Nephron (organoid): ENCODE data around the gene PDE4D.
A peak's percentile ranks its signal among the peaks of the same experiment; 100 is the strongest.

Experiments
- H3K27ac Mint-ChIP-seq, 3 experiments: 2 replicates each; pipeline ENCODE4 v1.8.0; 2020; ENCODE audit warnings: mixed read lengths in 3 of 3, mild to moderate bottlenecking in 2 of 3, moderate library complexity in 1 of 3
- H3K27me3 Mint-ChIP-seq: 2 replicates; pipeline ENCODE4 v1.8.0; 2021; ENCODE audit warnings: low read depth, mild to moderate bottlenecking, moderate library complexity, mixed read lengths
- H3K36me3 Mint-ChIP-seq: 2 replicates; pipeline ENCODE4 v1.8.0; 2020; ENCODE audit warnings: low read depth, mixed read lengths
- H3K4me1 Mint-ChIP-seq: 2 replicates; pipeline ENCODE4 v1.8.0; 2020; ENCODE audit warnings: mixed read lengths
- H3K4me3 Mint-ChIP-seq, 3 experiments: 2 replicates each; pipeline ENCODE4 v1.8.0; 2020; ENCODE audit warnings: mild to moderate bottlenecking in 3 of 3, mixed read lengths in 3 of 3, moderate library complexity in 2 of 3
- H3K9me3 Mint-ChIP-seq: 2 replicates; pipeline ENCODE4 v1.8.0; 2020; ENCODE audit warnings: mixed read lengths
- TF ChIP-seq, protein P1 (sequence below), 3 experiments: fragments of 200-600 bp; sonication (generic); IDR thresholded peaks; one replicate each; pipeline ENCODE4 v1.5.0; 2021; ENCODE audit warnings: antibody characterized with exemption in 3 of 3; ENCODE audit not compliant: unreplicated experiment in 3 of 3

PDE4D gene

DNA sequence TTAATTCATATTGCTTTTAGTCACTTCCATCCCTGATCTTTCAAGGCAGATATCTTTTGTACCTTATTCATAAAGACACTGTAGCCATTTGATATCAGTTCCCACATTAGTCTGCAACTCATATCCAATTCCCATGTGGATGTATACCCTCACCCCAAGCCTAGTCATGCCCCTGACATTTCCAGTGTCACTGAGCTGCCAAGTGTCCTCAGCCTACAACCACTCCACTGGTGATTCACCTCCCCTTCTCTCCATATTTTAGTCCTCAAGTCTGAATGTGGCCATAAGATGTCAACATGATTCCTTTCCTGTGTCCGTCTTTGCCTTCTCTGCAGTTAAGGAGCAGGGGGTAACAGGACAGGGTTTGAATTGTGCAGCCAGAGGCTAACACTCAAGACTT is 963.8 kb downstream of the PDE4D start:
- H3K9me3 Mint-ChIP-seq, result peaks cover 2% of the 10 kb centered on the region
- peaks cover 9% of the 10 kb centered on the region for H3K4me1 Mint-ChIP-seq
- H3K4me3 Mint-ChIP-seq, result no peak overlapping the region
- H3K27me3 Mint-ChIP-seq, result no peaks in the 10 kb centered on the region
- no peak overlapping the region for H3K27ac Mint-ChIP-seq
- no peaks in the 10 kb centered on the region for H3K36me3 Mint-ChIP-seq
- TF ChIP-seq, protein P1, sequence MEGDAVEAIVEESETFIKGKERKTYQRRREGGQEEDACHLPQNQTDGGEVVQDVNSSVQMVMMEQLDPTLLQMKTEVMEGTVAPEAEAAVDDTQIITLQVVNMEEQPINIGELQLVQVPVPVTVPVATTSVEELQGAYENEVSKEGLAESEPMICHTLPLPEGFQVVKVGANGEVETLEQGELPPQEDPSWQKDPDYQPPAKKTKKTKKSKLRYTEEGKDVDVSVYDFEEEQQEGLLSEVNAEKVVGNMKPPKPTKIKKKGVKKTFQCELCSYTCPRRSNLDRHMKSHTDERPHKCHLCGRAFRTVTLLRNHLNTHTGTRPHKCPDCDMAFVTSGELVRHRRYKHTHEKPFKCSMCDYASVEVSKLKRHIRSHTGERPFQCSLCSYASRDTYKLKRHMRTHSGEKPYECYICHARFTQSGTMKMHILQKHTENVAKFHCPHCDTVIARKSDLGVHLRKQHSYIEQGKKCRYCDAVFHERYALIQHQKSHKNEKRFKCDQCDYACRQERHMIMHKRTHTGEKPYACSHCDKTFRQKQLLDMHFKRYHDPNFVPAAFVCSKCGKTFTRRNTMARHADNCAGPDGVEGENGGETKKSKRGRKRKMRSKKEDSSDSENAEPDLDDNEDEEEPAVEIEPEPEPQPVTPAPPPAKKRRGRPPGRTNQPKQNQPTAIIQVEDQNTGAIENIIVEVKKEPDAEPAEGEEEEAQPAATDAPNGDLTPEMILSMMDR (IDR thresholded peaks at IDR 0.05; ENCODE audit: unreplicated experiment in 3 of 3), result no peak

GRCh38 chr5:58927938-58928337 is 965.6 kb downstream of the PDE4D start:
- peaks cover 2% of the 10 kb centered on the region for H3K9me3 Mint-ChIP-seq
- TF ChIP-seq, protein P1 (IDR thresholded peaks at IDR 0.05; ENCODE audit: unreplicated experiment in 3 of 3), result no peak
- no peak overlapping the region for H3K4me3 Mint-ChIP-seq
- H3K27ac Mint-ChIP-seq, result no peak overlapping the region
- no peaks in the 10 kb centered on the region for H3K36me3 Mint-ChIP-seq
- H3K4me1 Mint-ChIP-seq, result peaks cover 17% of the 10 kb centered on the region
- peaks cover 4% of the 10 kb centered on the region for H3K27me3 Mint-ChIP-seq

GRCh38 chr5:58927181-58927580 is 966.3 kb downstream of the PDE4D start:
- peaks cover 10% of the 10 kb centered on the region for H3K27me3 Mint-ChIP-seq
- no peak overlapping the region for H3K27ac Mint-ChIP-seq

DNA sequence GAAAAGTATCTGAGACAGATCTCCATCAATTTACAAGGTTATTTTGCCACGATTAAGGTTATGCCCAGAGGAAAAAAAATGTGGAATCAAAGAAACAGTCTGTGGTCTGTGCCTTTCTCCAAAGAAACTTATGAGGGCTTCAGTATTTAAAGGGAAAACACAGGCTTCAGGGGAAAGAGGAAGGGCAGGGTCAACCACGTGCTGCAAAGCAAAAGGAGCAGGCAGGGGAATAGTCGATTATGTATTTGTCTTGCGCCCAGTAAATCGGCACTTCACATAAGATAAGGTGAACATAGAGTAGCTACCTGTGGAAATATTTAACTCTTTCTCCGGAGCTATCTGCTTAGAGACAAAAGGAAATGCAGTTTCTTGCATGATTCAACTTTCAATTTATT is 967.0 kb downstream of the PDE4D start:
- TF ChIP-seq, protein P1 (IDR thresholded peaks at IDR 0.05; ENCODE audit: unreplicated experiment in 3 of 3), result no peak
- no peak overlapping the region for H3K4me3 Mint-ChIP-seq
- H3K27ac Mint-ChIP-seq, result peak overlapping the region in 2 of 3 experiments; percentile 15 to 66
- peaks cover 23% of the 10 kb centered on the region for H3K4me1 Mint-ChIP-seq
- H3K27me3 Mint-ChIP-seq, result peaks cover 10% of the 10 kb centered on the region
- no peaks in the 10 kb centered on the region for H3K36me3 Mint-ChIP-seq
- H3K9me3 Mint-ChIP-seq, result peaks cover 2% of the 10 kb centered on the region

More at GRCh38 chr5:58927181-58927580, 966.3 kb downstream of the PDE4D start:
- TF ChIP-seq, protein P1 (IDR thresholded peaks at IDR 0.05; ENCODE audit: unreplicated experiment in 3 of 3), result no peak
- Mint-ChIP-seq H3K36me3 (no peaks in the 10 kb centered on the region), H3K9me3 (peaks cover 2% of the 10 kb centered on the region), H3K4me1 (peaks cover 23% of the 10 kb centered on the region), H3K4me3 (no peak overlapping the region)

GRCh38 chr5:58925627-58926540 is 967.6 kb downstream of the PDE4D start:
- Mint-ChIP-seq H3K4me3 (no peak overlapping the region), H3K36me3 (no peaks in the 10 kb centered on the region), H3K27ac (peak overlapping the region in 2 of 3 experiments; percentile 15 to 66), H3K27me3 (peaks cover 10% of the 10 kb centered on the region), H3K9me3 (peaks cover 2% of the 10 kb centered on the region), H3K4me1 (peaks cover 29% of the 10 kb centered on the region)
- TF ChIP-seq, protein P1 (IDR thresholded peaks at IDR 0.05; ENCODE audit: unreplicated experiment in 3 of 3), result no peak
